GM21526 (cell line): ENCODE measurements around the gene UNC45B.
"Not testable (repeated sequence)": the region's sequence is repeated elsewhere in the genome, so short reads cannot be mapped to it uniquely, and the experiment has no call there.

ENCODE experiments used
- ATAC-seq: cut with Tn5 transposase; IDR thresholded peaks from one replicate; pipeline ENCODE4 v1.9.1; 2021; ENCODE audit warnings: moderate library complexity; ENCODE audit not compliant: unreplicated experiment, low FRiP score

UNC45B gene

DNA sequence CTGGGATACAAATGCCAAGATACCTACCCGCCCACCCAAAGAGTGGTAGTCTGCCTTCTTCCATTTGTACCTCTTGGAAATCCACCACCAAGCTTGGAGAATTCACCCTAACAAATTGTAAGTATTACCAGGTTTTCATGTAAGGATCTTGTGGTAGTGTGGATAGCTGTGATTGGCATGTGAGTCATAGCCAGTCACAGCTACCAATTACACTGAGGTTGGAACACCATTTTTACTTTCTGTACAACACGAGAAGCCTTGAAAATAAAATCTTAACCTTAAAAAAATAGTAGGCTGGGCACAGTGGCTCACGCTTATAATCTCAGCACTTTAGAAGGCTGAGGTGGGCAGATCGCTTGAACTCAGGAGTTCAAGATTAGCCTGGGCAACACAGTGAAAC is 65.1 kb downstream of the UNC45B start:
- ATAC-seq, result no peak

DNA sequence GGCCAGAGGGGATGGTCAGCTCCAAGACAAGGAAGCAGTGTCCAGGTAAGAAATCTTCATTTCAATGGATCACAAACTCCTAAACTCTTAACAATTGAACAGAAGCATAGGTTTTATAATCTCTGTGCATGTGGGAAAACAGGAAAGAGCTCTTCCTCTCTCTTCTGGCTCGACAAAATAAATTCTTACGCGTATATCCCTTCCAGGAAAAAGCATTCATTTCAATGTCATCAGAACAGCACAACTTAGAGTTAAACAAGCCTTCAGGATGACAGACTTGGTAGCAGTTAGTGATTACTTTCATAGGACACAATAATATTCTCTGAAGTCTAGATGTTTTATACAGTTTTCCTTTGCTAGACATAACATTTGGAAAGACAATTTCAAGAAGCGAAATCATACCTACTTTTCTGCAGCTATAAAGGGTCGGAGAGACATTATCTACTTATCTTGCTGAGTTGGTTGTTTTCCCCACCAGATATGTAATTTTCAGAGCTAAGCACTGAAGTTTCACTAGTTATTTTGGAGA is 65.9 kb downstream of the UNC45B start:
- no peak for ATAC-seq

DNA sequence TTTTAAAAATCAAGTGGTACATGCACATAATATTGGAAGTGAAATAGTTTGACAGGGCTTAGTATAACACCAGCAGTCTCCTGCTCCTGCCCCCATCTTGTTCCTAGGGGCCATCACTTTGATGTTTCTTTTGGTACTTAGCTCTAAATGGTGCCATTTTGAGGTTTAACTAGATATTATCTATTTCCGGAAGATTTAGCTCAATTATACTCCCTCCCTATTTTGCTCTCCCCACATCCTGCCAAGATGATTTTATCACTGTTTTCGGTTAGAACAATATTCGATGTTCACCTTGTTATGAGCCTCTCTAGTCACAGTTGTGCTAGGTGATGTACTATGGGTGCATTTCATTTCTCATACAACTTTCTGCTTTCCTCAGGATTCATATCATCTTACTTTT is 66.6 kb downstream of the UNC45B start:
- no peak for ATAC-seq

DNA sequence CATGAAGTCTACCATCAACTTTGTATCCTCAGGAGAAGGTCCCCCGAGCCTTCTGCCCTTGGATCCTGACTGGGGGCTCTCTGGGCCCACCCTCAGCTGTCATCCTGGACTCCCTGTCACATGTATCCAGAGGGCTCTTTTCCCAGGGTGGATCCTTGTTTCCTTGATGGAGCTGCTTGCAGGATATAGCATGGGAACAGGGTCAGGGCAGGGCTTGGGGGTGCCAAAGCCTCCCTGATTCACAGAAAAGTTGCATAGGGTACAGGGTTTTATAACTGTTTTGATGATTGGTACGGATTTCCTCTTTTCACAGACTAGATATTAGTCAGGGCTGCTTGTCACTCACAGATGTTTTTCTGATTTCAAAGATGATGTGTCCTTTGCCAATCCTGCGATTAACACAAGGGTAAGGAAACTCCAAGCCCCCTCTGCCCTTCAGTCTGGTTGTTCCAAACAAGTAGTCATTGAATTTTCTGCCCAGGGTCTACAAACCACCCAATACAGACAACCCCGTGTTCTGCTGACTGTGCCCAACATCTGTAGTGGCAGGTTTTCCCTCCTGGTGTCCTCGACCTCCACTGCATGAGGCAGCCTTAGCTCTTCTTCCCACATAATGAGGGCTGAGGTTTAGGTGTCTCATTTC is 67.1 kb downstream of the UNC45B start:
- no peak for ATAC-seq

DNA sequence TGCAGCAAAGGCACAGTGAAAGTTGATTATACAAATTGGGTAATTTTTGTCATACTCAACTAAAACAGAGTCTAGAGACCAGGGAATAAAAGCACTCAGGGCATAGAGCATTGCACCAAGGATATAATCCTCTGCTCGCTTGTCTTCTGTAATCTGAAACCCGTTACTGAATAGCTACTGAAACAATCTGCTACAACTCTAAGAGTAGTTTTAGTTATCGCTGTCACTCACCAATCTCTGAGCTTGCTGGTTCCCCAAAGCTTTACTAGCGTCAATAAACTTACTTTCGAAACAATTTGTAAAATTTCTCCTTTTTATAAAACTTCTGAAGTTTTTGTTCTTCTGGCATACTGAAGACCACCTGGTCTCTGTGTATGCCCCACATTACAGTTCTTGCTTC is 69.5 kb downstream of the UNC45B start:
- no peak for ATAC-seq

DNA sequence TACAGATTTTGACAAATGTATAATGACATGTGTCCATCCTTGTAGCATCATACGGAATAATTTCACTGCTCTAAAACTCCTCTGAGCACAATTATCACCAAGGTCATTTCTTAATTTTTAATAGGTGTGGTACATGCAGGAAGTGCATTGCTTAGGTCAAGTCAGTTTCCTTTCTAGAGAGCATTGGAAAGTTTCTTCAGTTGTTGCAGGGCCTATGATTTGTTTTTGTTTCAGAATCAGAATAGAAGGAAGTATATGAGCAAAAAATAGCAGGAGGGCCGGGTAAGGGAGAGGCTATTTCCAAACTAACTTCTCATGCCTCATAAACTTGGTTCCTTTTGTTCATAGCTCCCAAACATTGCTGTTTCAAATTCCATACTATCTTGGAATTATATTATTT is 71.3 kb downstream of the UNC45B start:
- ATAC-seq, result no peak

DNA sequence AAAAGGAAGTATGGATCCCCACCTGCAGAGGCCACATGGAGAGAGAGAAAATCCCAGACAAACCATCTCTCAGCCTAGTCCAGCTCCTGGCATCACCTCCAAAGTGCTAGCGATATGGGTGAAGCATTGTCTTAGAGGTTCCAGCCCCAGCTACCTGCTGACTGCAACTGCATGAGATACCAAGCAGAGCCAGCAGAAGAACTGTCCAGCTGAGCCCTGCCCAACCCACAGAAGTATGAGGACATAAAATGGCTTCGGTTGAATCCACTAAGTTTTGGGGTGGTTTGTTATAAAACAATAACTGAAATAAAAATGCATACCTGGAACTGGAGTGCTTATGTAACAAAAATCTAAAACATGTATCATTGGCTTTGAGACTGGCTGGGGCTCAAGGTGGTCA is 74.8 kb downstream of the UNC45B start:
- no peak for ATAC-seq

DNA sequence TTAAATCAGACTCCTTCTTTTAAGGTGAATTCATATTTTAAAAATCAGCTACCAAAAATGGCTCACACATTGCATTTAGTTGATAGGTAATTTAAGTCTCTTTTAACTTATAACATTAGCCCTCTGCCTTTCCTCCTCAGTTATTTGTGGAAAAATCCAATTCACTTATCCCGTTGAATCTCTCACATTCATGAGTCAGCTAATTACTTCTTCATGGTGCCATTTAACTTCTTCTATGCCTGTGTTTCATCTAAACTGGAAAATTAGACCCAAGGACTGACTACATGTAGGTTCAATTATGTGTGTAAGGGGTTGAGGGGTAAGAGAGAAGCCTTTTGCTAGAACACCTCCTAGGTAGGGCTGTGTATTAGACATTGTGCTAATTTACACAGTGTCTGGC is 76.8 kb downstream of the UNC45B start:
- no peak for ATAC-seq

DNA sequence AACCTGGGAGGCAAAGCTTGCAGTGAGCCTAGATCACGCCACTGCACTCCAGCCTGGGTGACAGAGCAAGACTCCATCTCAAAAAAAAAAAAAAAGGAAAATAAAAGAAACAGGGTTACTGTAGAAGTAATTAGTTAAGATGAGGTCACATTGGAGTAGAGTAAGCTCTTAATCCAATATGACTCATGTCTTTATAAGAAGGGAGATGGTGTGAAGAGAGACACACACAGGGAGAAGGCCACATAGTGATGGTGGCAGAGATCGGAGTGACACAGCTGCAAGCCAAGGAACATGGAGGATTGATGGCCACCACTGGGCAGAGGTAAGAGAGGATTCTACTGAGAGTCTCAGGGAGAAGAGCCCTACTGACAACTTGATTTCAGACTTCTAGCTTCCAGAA is 79.9 kb downstream of the UNC45B start:
- ATAC-seq, result no peak

DNA sequence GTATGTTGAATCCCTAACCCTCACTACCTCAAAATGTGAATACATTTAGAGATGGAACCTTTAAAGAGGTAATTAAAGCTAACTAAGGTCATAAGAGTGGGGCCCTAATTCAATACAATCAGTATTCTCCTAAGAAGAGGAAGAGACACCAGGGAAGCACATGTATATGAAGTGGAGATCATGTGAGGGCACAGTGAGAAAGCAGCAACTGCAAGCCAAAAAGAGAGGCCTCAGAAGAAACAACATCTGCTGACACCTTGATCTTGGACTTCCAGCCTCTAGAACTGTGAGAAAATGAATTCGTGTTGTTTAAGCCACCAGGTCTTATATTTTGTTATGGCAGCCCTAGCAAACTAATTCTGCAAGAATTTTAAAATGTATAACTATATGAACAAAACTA is 82.0 kb downstream of the UNC45B start:
- ATAC-seq, result no peak

DNA sequence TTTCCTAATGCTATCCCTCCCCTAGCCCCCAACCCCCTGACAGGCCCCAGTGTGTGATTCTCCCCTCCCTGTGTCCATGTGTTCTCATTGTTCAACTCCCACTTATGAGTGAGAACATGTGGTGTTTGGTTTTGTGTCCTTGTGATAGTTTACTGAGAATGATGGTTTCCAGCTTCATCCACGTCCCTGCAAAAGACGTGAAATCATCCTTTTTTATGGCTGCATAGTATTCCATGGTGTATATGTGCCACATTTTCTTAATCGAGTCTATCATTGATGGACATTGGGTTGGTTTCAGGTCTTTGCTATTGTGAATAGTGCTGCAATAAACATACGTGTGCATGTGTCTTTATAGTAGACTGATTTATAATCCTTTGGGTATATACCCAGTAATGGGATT is 86.7 kb downstream of the UNC45B start:
- not testable (repeated sequence) for ATAC-seq

DNA sequence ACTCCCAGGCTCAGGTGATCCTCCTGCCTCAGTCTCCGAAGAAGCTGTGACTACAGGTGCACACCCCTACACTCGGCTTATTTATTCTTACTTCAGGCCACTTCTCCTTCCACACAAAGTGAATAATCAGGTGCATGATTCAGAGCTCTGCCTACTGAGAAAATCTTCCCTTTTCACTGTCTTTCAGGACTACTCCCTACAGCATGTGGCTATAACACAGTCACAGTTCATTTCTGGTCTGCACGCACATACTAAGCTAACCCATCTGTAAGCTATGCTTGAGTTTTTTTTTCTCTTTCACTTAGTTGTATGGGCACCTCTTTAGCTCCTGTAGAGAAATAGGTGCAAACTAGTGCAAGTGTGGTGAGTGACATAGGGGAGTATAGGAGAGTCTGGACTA is 87.7 kb downstream of the UNC45B start:
- ATAC-seq, result no peak

DNA sequence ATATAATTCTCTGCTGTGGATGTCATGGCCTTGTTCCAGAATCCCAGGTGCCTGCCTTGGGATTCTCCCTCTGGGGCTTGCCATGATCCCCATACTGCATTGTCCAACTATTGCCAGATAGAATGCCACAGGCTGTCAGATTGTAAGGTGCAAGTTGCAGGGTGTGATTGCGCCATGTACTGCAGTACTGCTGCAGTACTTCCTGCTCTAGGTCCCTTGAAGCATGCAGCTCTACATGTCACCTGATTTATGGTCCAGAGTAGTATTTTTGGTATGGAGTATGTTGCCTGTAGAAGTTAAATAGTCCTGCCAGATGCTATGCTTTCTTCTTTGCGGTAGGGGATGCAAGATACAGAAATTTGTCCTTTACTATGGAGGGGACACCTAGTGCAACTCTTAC is 88.3 kb downstream of the UNC45B start:
- no peak for ATAC-seq

DNA sequence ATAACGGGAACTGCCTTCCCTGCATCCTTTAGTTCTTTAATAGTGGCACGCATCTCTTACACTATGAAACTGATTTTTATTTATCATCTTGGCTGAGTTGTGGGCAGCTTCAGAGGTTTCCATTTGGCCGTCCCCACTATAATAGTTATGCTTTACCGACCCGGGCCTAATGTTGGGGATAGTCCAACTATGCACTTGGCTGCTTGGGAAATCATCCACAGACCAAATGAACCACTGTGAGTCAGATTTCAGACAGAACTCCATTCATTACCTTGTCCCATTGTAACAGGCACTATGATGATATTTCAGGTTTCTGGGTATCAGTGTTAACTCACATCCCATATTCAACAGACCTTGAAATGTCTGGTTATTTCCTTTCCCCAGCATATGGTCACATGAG is 89.2 kb downstream of the UNC45B start:
- no peak for ATAC-seq

DNA sequence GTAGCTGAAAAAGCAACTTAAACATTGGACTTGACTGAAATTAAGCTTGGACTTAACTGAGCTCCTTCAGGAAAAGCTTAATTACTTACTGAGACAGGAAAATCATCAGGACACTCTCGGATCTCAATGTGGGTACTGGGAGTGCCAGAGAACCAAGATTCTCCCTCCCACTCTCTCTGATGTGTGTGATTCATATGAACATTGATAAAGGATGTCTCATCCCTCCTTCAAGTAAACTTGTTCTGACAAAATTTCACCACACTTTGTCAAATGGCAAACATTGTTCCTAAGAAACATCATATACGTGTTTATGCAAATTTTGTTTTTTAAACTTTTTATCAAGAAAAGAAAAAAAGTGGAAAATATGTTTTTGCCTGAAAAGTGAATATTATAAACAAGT is 91.2 kb downstream of the UNC45B start:
- ATAC-seq, result no peak
